Breast epithelium (tissue), 4 donors: ENCODE data around the gene NPTX1. TPM values are rescaled to one million over a fixed set of nuclear protein-coding genes. Genes with fewer than 3 reads are reported as not detected.
A peak's percentile ranks its signal among the peaks of the same experiment; 100 is the strongest.

Source experiments
- DNase-seq, 2 donors: peaks; one replicate each; pipeline ENCODE4 v3.0.0-alpha.2; 2019; ENCODE audit warnings: low spot score in 2 of 2
- H3K27ac ChIP-seq, 2 donors: fragments of 200-600 bp; sonication (generic) in 1 of 2; one replicate each; pipeline ENCODE4 v1.5.1; 2016 to 2019; ENCODE audit warnings: mild to moderate bottlenecking in 1 of 2
- H3K27me3 ChIP-seq, 2 donors: fragments of 200-600 bp; sonication (generic) in 1 of 2; one replicate each; pipeline versions ENCODE4 v1.5.1 to v1.6.0; 2017 to 2019; ENCODE audit warnings: control low read depth in 1 of 2, mild to moderate bottlenecking in 1 of 2
- H3K36me3 ChIP-seq: fragments of 200-600 bp; one replicate; pipeline ENCODE4 v1.5.1; 2019
- H3K4me1 ChIP-seq, 2 donors: fragments of 200-600 bp; sonication (generic); one replicate each; pipeline ENCODE4 v1.5.1; 2016 to 2019; ENCODE audit warnings: control low read depth in 1 of 2
- H3K4me3 ChIP-seq, 3 donors: fragments of 200-600 bp; sonication (generic); 1 replicate in 2 of 3; 2 replicates in 1 of 3; pipeline ENCODE4 v1.5.1; 2016 to 2019; ENCODE audit warnings: mild to moderate bottlenecking in 3 of 3, moderate library complexity in 2 of 3
- H3K9me3 ChIP-seq, 2 donors: fragments of 200-600 bp; sonication (generic) in 1 of 2; one replicate each; pipeline ENCODE4 v1.5.1; 2016 to 2019; ENCODE audit warnings: control low read depth in 1 of 2
- CTCF ChIP-seq, 3 donors: fragments of 450-650 bp; IDR thresholded peaks; one replicate each; pipeline ENCODE4 v1.5.1; 2016 to 2017; ENCODE audit warnings: antibody characterized with exemption in 3 of 3, mild to moderate bottlenecking in 3 of 3, moderate library complexity in 3 of 3
- POLR2A ChIP-seq: fragments of 450-650 bp; IDR thresholded peaks from one replicate; pipeline ENCODE4 v1.6.1; 2016; ENCODE audit warnings: antibody characterized with exemption, mild to moderate bottlenecking, moderate library complexity
- POLR2AphosphoS5 ChIP-seq, 3 donors: sonication (generic); formaldehyde crosslinking; IDR thresholded peaks; one replicate each; pipeline ENCODE4 v1.6.1; 2017; ENCODE audit warnings: antibody characterized with exemption in 3 of 3
- intact Hi-C: fragments of 100-400 bp; cut with DNase I; formaldehyde crosslinking; loops from one replicate; pipeline ENCODE4 v1.15.1; 2023; ENCODE audit warnings: low total_unique reads
- total RNA-seq, 3 donors: library from RNA; depleted of rRNA; stranded (reverse); fragments of >200 nt; gene quantifications; one replicate each; pipeline ENCODE4 v1.1.0, GENCODE V29; 2016

Gene NPTX1
- total RNA-seq = under 1 TPM; under 0.01 to 0.32 (median 0.29) TPM

GRCh38 chr17:80475910-80476876, at the start of gene NPTX1:
NPTX1 (minus strand) TSS chr17:80476607; CDS start chr17:80476446, 161 bp downstream.
- no peak for DNase-seq
- TF ChIP-seq POLR2AphosphoS5 (IDR thresholded peaks at IDR 0.05) = no peak
- no peak for TF ChIP-seq POLR2A
- no peak for TF ChIP-seq CTCF (IDR thresholded peaks at IDR 0.05)
- no peak within 1 kb of the TSS for H3K27ac ChIP-seq
- no peaks in the 10 kb centered on the region for H3K36me3 ChIP-seq
- no peaks in the 10 kb centered on the region for H3K9me3 ChIP-seq
- H3K4me3 ChIP-seq = peak within 1 kb of the TSS; percentile 4 to 67 (median 33)
- peaks cover 33 to 86% of the 10 kb centered on the region in 2 donors for H3K27me3 ChIP-seq
- intact Hi-C loops = loop anchor here (1.0 kb wide), 1 partner anchor 22 kb away; no protein-coding TSS in a partner anchor
- H3K4me1 ChIP-seq = peaks cover 27 to 28% of the 10 kb centered on the region in 2 donors

- intact Hi-C loops = no loop called here
- H3K27me3 ChIP-seq = peaks cover 0 to 7% of the 10 kb centered on the region in 2 donors
Measured at GRCh38 chr17:80523956-80524712, 47.7 kb upstream of the NPTX1 start.

GRCh38 chr17:80523054-80523744, 46.8 kb upstream of the NPTX1 start:
- intact Hi-C loops = no loop called here
- Histone ChIP-seq H3K4me1 (no peaks in the 10 kb centered on the region), H3K4me3 (no peak overlapping the region), H3K36me3 (no peaks in the 10 kb centered on the region), H3K9me3 (no peaks in the 10 kb centered on the region), H3K27me3 (peaks cover 0 to 7% of the 10 kb centered on the region in 2 donors), H3K27ac (no peak overlapping the region)
- DNase-seq = no peak
- TF ChIP-seq CTCF (IDR thresholded peaks at IDR 0.05) (no peak), POLR2AphosphoS5 (IDR thresholded peaks at IDR 0.05) (no peak), POLR2A (no peak)

More at GRCh38 chr17:80523956-80524712, 47.7 kb upstream of the NPTX1 start:
- TF ChIP-seq POLR2A = no peak
- no peak for TF ChIP-seq POLR2AphosphoS5 (IDR thresholded peaks at IDR 0.05)
- no peak for TF ChIP-seq CTCF (IDR thresholded peaks at IDR 0.05)
- H3K4me3 ChIP-seq = no peak overlapping the region
- H3K36me3 ChIP-seq = no peaks in the 10 kb centered on the region
- DNase-seq = no peak
- no peak overlapping the region for H3K27ac ChIP-seq
- no peaks in the 10 kb centered on the region for H3K4me1 ChIP-seq
- H3K9me3 ChIP-seq = no peaks in the 10 kb centered on the region

GRCh38 chr17:80520810-80521455, 44.5 kb upstream of the NPTX1 start:
- Histone ChIP-seq H3K4me3 (no peak overlapping the region), H3K36me3 (no peaks in the 10 kb centered on the region), H3K4me1 (no peaks in the 10 kb centered on the region), H3K27ac (no peak overlapping the region), H3K9me3 (no peaks in the 10 kb centered on the region), H3K27me3 (peaks cover 0 to 1% of the 10 kb centered on the region in 2 donors)
- TF ChIP-seq POLR2A = no peak
- no peak for TF ChIP-seq POLR2AphosphoS5 (IDR thresholded peaks at IDR 0.05)
- no peak for TF ChIP-seq CTCF (IDR thresholded peaks at IDR 0.05)
- no peak for DNase-seq
- intact Hi-C loops = no loop called here
